H54 (cell line): ENCODE data around the gene EPHB1.
"Not testable (repeated sequence)": the region's sequence is repeated elsewhere in the genome, so short reads cannot be mapped to it uniquely, and the experiment has no call there.

Experiments
- DNase-seq: peaks from one replicate; pipeline ENCODE4 v3.0.0; 2011; ENCODE audit warnings: low spot score, mixed read lengths; ENCODE audit not compliant: insufficient read length
- FAIRE-seq: peaks from 3 replicates; lab custom pipeline; 2011; peaks lifted over from hg19 to GRCh38; lab: Jason Lieb, UNC
- POLR2A ChIP-seq: IDR thresholded peaks from 2 replicates; pipeline ENCODE4 v1.6.1; 2011; ENCODE audit warnings: low read depth, mild to moderate bottlenecking, low read length

The EPHB1 gene

DNA sequence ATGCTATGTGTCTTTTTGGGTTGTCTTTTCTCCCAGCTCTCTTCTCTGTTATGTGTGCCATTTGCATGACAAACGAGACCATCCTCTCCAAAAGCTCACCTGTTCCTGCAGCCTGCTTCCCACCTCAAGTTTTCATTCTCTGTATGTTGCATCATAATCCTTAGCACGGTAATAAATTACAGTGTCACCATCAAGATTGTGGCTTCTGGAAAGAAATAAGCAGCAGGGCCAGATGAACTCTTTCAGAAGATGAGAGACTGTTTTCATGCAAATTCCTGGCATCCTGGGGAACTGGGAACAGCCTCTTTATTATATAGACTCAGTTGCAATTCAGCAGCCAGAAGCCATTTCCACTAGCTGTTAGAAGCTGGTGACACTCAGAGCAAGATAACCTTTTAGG is 436.7 kb downstream of the EPHB1 start:
- FAIRE-seq (no peak), DNase-seq (no peak)

DNA sequence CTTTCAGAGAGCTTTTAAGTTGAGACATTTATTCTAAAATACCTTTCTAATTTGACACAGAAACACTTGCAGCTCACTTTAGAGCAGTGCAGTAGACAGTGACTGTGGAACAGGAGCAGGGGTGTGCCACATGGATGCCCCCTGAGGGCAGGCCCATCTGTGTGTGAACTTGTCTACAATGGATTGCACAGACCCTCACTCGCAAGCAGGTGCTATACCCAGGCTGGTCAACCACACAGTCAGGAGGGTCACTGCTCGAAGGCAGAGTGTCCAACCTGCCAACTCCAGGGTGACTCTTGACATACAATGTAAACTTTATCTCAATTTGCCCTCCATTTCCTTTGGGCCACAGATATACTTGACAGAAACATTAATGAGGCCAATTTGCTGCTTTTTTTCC is 437.2 kb downstream of the EPHB1 start:
- TF ChIP-seq POLR2A: no peak
- FAIRE-seq (no peak), DNase-seq (no peak)

More for the DNA sequence above, 436.7 kb downstream of the EPHB1 start:
- no peak for TF ChIP-seq POLR2A

DNA sequence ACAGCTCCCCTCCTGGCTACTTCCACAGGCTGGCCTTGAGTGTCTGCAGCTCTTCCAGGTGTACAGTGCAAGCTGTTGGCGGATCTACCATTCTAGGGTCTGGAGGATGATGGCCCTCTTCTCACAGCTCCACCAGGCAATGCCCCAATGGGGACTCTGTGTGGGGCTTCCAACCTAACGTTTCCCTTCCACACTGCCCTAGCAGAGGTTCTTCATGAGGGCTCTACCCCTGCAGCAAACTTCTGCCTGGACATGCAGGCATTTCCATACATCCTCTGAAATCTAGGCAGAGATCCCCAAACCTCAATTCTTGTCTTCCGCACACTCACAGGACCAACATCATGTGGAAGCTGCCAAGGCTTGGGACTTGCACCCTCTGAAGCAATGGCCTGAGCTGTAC is 438.4 kb downstream of the EPHB1 start:
- not testable (repeated sequence) for DNase-seq, FAIRE-seq

DNA sequence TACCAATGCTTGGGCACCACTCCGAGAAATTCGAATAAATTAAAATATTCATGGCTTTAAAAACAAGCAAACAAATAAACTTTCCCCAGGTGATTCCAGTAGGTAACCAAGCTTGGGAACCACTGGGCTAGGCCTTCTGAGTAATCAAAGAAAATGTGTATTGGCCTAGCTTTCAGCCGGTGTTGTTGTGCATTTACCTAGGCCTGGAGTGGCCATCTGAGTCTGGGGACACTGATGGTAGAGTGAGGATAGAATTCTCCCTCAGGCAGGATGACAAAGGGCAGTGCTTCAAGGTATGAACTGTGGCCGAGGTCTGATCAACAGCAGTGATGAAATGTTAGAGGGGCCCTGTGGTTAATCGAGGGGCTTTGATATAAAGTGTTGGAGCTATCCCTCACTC is 440.5 kb downstream of the EPHB1 start:
- DNase-seq (no peak), FAIRE-seq (no peak)
- TF ChIP-seq POLR2A: no peak

DNA sequence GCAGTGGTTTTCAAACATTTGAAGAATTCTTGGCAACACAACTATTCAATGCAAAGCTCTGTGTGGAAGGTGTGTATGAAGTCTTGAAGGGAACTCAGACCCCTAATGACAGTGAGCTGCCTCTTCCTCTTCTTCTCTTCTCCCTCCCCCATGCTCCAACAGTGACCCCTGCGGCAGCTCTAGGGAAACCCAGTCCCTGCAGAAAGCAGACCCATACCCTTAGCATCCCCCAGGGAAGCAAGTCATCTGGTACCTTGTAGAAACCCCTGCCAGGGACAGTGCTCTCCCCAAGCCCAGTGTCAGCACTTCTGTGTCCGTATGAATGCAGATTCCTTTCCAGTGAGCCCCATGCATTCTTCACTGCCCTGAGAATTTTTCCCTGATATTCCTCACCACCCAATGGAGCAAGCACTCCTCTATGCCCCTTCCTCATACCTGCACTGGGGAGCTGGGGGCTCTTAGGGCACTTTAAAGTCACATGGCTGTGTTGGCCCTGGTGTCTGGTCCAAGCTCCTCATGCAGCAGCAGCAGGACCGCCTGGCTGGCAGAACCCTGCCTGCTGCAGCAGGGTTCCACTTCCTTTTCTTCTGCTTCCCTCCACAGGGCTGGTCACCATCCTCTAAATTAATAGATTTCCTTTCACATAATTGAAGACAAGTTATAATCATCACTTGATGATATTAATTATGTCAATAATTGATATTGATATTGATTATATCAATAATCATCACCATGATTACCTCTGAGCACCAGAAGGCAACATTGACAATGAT is 442.5 kb downstream of the EPHB1 start:
- DNase-seq: no peak
- TF ChIP-seq POLR2A: no peak
- no peak for FAIRE-seq

GRCh38 chr3:135238236-135238830 is 443.3 kb downstream of the EPHB1 start:
- TF ChIP-seq POLR2A: no peak
- no peak for DNase-seq
- FAIRE-seq: no peak

DNA sequence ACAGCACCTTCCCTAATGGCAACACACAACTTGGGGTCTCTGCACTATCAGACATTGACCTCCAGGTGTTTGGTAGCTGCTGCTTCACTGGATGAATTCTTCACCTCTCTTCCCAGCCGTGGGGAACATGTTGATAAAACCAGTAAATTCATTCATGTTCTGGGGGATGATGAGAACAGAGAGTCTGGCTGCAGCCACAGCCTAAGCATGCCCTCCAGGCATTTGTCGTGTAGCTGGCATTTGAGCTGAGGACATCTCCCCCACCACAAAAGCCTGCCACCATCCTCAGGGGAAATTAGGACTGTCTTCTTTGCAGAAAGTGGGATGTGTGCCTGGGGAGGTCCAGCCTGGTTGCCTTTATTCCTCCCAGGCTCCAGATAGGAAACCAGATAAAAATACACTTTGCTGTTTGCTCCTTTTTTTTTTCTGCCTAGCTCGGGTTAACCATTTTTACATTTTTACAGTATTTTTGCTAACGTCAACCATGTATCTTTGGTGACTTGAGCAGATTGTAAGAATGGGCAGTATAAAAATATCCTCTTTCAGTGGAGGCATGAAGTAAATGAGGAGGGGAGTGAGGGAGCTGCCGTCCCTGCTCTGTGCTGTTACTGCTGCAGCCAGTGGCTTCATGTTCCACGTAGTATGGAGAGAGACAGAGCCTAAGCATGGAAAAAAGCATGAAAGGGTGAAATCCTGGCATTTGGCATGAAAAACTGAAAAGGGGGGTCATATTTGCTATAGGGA is 444.0 kb downstream of the EPHB1 start:
- FAIRE-seq: no peak
- no peak for DNase-seq
- no peak for TF ChIP-seq POLR2A

DNA sequence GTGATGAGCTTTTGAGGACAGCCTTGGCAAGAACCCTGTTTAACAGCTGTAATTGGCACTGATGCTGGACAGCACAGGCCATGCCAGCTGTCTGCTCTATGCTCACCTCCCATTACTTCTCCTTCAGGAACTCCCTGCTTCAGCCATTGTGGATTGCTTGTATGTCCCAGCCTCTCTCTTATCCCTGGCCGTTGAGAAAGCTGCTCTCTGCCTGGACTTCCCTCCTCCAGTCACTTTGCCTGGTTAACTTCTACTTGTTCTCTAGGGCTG is 444.5 kb downstream of the EPHB1 start:
- FAIRE-seq: no peak
- TF ChIP-seq POLR2A: no peak
- no peak for DNase-seq

- DNase-seq (no peak), FAIRE-seq (no peak)
- no peak for TF ChIP-seq POLR2A
Measured at GRCh38 chr3:135240426-135240825, 445.4 kb downstream of the EPHB1 start.

- TF ChIP-seq POLR2A: no peak
- no peak for FAIRE-seq
- DNase-seq: no peak
Measured at GRCh38 chr3:135242285-135242684, 447.2 kb downstream of the EPHB1 start.

DNA sequence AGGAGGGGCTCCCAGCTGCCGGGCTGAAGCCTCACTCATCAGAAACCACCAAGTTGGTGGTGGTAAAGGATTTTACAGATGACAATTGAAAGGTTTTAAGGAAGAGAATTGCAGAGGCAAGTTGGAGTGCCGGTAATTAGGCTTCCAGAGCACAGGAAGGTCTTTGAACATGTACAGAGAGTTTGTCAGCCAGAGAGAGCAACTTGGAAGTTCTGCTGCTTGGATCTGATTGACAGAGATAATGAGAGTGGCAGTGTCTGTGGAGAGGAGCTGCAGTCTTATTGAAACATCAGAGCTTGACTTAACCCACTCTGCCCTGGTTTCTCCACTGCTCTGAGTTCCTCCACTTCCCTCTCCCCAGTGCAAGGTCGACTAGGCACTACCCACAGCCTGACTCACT is 448.6 kb downstream of the EPHB1 start:
- FAIRE-seq: no peak
- no peak for DNase-seq
- TF ChIP-seq POLR2A: no peak

GRCh38 chr3:135246027-135246426 is 451.0 kb downstream of the EPHB1 start:
- FAIRE-seq (no peak), DNase-seq (no peak)
- no peak for TF ChIP-seq POLR2A

DNA sequence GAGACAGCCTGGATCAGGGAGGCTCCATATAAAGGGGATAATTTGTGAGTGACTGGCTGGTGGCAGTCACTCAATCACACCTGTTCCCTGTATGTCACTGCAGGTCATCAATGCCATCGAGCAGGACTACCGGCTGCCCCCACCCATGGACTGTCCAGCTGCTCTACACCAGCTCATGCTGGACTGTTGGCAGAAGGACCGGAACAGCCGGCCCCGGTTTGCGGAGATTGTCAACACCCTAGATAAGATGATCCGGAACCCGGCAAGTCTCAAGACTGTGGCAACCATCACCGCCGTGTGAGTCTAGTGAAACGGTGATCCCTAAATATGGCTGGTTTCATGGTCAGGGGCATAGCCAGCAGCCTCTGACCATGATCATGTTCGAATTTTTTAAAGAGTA is 453.2 kb downstream of the EPHB1 start:
- no peak for TF ChIP-seq POLR2A
- FAIRE-seq (no peak), DNase-seq (no peak)

DNA sequence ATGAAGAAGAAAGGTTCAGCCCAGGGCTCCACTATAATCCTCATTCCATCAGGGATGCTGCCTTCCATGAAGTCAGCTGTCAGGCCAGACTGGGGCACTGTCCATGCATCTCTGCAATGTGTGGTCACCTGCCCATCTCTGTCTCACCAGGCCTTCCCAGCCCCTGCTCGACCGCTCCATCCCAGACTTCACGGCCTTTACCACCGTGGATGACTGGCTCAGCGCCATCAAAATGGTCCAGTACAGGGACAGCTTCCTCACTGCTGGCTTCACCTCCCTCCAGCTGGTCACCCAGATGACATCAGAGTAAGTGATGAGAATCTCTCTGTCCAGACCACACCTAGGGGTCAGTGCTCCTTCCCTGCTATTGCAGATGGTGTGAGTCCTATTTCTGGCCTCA is 454.1 kb downstream of the EPHB1 start:
- DNase-seq (no peak), FAIRE-seq (no peak)
- no peak for TF ChIP-seq POLR2A

GRCh38 chr3:135258916-135259315 is 463.9 kb downstream of the EPHB1 start:
- DNase-seq (no peak), FAIRE-seq (no peak)
- TF ChIP-seq POLR2A: no peak
